Measurements from ENCODE around the gene DHRS4L2.
"Not testable (repeated sequence)": the region's sequence is repeated elsewhere in the genome, so short reads cannot be mapped to it uniquely, and the experiment has no call there.

Gene DHRS4L2

DNA sequence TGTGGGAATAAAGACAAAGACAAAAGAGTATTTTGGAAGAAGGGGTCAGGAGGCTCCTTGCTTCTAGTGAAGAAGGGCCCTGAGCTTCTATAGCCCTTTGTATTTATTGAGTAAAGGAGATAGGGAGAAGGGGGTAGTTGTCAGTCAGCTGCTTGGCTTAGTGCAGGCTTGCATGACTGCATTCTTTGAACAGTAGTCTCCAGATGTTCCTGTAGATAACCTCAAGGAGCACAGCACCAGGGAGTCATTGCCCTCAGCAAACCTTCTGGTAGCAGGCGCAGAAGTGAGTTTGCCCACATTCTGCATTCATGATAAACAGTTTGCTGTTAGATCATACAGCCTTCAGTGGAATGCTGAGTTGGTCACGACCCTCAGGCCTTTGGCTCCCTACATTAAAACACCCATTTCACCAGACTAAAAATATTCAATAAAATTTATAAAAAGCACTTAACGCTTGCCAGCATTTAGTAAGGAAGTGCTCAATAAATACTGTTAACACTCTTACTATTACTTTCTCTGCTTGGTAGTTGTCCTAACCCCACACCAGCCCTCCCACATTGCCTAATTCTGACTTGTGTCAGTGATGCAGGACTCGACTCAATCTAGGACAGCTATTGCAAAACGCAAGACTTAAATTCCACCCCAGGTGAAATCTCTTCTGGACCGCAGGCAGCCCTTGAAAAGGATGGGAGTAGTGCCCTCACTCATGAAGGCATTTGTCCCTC, 38.2 kb upstream of the DHRS4L2 start:
- no peak overlapping the region for H3K4me3 ChIP-seq (ENCODE audit: low read depth, low read length)
- DNase-seq (ENCODE audit: low read depth): no peak
- no peak for TF ChIP-seq MYC (IDR thresholded peaks at IDR 0.05; ENCODE audit: low read depth, low read length)
- no peak for TF ChIP-seq MAX (IDR thresholded peaks at IDR 0.05; ENCODE audit: low read depth, low read length)
- TF ChIP-seq, protein P1, sequence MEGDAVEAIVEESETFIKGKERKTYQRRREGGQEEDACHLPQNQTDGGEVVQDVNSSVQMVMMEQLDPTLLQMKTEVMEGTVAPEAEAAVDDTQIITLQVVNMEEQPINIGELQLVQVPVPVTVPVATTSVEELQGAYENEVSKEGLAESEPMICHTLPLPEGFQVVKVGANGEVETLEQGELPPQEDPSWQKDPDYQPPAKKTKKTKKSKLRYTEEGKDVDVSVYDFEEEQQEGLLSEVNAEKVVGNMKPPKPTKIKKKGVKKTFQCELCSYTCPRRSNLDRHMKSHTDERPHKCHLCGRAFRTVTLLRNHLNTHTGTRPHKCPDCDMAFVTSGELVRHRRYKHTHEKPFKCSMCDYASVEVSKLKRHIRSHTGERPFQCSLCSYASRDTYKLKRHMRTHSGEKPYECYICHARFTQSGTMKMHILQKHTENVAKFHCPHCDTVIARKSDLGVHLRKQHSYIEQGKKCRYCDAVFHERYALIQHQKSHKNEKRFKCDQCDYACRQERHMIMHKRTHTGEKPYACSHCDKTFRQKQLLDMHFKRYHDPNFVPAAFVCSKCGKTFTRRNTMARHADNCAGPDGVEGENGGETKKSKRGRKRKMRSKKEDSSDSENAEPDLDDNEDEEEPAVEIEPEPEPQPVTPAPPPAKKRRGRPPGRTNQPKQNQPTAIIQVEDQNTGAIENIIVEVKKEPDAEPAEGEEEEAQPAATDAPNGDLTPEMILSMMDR (IDR thresholded peaks at IDR 0.05; ENCODE audit: low read depth, low read length): no peak
- no peak for TF ChIP-seq POLR2A (IDR thresholded peaks at IDR 0.05; ENCODE audit: extremely low read depth, insufficient read length)

- DNase-seq (ENCODE audit: low read depth); H3K4me3 ChIP-seq (ENCODE audit: low read depth, low read length): not testable (repeated sequence)
These were observed 37.6 kb upstream of the DHRS4L2 start for GRCh38 chr14:23951136-23951466.

DNA sequence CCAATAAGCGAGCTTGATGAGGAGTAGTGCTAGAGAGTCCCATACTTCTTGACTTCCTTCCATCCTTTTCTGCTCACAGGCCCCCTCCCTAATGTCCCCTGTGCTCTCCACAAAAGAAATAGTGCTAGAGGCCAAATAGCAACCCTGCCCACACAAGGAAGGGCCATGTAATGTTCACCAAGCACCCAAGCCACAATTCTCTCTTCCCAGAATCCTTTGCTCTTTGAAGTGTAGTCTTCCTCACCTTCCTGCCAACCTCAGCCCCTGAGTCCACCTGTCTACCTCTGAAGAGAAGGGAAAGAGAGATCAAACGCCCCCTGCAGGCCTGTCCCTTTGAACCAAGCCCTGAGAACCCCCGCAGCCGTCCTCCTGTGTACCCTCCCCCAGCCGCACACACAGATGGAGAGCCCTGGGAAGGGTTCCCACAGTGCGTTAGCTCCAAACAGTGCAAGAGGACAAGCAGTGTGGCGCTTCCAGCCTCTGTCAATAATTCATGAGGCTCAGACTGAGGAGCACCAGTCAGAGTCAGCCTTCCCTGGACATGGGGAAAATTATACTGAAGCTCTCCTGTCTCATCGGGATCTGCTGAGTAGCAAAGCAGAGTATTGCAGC, 37.0 kb upstream of the DHRS4L2 start:
- TF ChIP-seq POLR2A (IDR thresholded peaks at IDR 0.05; ENCODE audit: extremely low read depth, insufficient read length): no peak
- TF ChIP-seq, protein P1 (IDR thresholded peaks at IDR 0.05; ENCODE audit: low read depth, low read length): no peak
- TF ChIP-seq MAX (IDR thresholded peaks at IDR 0.05; ENCODE audit: low read depth, low read length): no peak
- no peak for TF ChIP-seq MYC (IDR thresholded peaks at IDR 0.05; ENCODE audit: low read depth, low read length)
- no peak for DNase-seq (ENCODE audit: low read depth)
- H3K4me3 ChIP-seq (ENCODE audit: low read depth, low read length): no peak overlapping the region

GRCh38 chr14:23953116-23953463, 35.6 kb upstream of the DHRS4L2 start:
- DNase-seq (ENCODE audit: low read depth): not testable (repeated sequence)
- peak overlapping the region; percentile 74 for H3K4me3 ChIP-seq (ENCODE audit: low read depth, low read length)

- peak within 1 kb of the TSS; percentile 74 for H3K4me3 ChIP-seq (ENCODE audit: low read depth, low read length)
- peak; percentile 83 for DNase-seq (ENCODE audit: low read depth)
- TF ChIP-seq, protein P1 (IDR thresholded peaks at IDR 0.05; ENCODE audit: low read depth, low read length): peak; percentile 84
- peak; percentile 41 for TF ChIP-seq POLR2A (IDR thresholded peaks at IDR 0.05; ENCODE audit: extremely low read depth, insufficient read length)
- no peak; the same call in 1 of the 2 replicates for TF ChIP-seq MYC (IDR thresholded peaks at IDR 0.05; ENCODE audit: low read depth, low read length)
- peak; percentile 16 for TF ChIP-seq MAX (IDR thresholded peaks at IDR 0.05; ENCODE audit: low read depth, low read length)
These were observed 35.1 kb upstream of the DHRS4L2 start, which contains the start of gene DHRS4 for GRCh38 chr14:23953464-23954278. Gene DHRS4, plus strand, starts transcription at chr14:23953770. Its CDS starts 19 bp downstream, at chr14:23953789.

DNA sequence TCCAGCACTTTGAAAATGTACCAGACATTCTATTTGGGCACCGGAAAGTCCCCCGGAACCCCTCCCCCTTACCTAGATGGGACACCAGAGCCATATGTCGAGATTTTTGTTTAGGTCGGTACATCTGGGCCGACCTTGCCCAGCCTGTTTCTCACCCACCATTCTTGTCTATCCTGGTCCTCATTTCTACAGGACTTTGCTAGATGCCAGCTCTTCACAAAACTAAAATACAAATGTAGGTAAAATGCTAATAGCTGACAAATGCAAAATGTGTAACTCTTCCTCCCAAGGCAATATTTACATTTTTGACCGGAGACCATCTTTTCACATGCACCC, 34.5 kb upstream of the DHRS4L2 start:
- peak overlapping the region; percentile 74 for H3K4me3 ChIP-seq (ENCODE audit: low read depth, low read length)
- DNase-seq (ENCODE audit: low read depth): not testable (repeated sequence)

DNA sequence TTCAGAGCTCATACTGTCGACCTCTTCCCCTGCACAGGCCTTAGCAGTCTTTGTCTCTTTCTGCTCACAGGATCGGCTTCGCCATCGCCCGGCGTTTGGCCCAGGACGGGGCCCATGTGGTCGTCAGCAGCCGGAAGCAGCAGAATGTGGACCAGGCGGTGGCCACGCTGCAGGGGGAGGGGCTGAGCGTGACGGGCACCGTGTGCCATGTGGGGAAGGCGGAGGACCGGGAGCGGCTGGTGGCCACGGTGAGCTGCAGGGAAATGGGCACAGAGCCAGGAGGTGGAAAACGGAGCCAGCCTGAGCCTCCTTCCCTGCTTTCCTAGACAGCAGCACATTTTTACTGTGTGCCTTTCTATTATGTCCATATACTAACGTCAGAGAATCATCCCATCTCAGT, 33.8 kb upstream of the DHRS4L2 start:
- DNase-seq (ENCODE audit: low read depth); H3K4me3 ChIP-seq (ENCODE audit: low read depth, low read length): not testable (repeated sequence)

DNA sequence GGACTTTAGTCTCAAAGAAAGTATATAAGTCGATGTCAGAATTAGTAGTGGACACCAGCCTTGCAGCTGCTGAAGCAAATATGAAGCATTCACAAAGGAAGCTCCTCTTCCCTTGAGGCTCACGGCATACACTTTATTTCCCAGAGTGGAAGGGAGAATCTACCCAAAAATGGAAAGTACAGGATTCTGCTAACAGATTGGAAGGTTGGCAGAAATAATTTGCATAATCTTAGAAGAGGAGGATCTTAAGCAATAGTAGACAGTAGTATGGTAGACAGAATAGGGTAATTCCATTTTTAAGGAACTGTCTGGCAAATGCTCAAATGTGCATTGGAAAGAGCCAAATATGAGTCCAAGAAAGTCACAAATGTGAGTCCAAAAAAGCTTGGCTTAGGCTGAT, 32.9 kb upstream of the DHRS4L2 start:
- H3K4me3 ChIP-seq (ENCODE audit: low read depth, low read length); DNase-seq (ENCODE audit: low read depth): not testable (repeated sequence)

DNA sequence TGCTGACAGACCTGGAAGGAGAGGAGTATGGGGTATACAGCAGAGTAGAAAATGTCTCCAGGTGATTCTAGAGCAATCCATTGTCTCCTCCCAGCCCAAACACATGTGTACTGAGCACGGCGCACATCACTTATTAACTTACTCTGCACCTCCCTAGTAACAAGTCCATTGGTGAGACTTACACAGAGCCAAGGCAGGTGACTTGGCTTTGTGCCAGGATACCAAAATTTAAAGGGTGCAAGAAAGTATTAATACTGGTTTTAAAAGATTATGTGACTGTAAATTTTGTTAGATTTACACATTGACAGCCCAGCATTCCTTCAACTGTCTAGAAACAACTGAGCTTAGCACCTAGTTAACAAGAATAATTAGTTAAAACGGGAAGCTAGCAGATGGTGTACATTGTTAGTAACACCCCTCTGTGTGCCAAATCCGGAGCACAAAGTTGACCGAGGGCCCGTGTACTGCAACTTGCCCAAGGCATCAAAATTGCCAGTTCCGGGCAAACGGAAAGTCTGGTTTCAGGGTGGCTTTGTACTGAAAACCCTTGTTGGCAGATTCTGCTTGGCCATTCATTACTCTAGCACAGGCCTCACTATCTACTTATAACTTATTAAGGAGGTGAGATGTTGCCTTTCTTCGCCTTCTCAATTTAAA, 30.7 kb upstream of the DHRS4L2 start:
- not testable (repeated sequence) for H3K4me3 ChIP-seq (ENCODE audit: low read depth, low read length); DNase-seq (ENCODE audit: low read depth)

DNA sequence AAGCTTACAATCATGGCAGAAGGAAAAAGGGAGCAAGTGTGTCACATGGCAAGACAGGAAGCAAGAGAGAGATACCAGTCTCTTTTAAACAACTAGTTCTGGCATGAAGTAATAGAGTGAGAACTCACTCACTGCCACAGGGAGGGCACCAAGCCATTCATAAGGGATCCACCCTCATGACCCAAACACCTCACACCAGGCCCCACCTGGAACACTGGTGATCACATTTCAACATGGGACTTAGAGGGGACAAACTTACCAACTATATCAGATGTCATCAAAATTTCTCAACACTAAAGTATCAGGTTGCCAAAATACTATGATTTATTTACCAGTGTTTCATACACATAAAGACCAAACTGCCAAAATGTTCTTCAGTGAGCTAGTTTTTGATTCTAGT, 27.8 kb upstream of the DHRS4L2 start:
- not testable (repeated sequence) for DNase-seq (ENCODE audit: low read depth); H3K4me3 ChIP-seq (ENCODE audit: low read depth, low read length)

GRCh38 chr14:23961704-23962103, 27.0 kb upstream of the DHRS4L2 start:
- not testable (repeated sequence) for DNase-seq (ENCODE audit: low read depth); H3K4me3 ChIP-seq (ENCODE audit: low read depth, low read length)

DNA sequence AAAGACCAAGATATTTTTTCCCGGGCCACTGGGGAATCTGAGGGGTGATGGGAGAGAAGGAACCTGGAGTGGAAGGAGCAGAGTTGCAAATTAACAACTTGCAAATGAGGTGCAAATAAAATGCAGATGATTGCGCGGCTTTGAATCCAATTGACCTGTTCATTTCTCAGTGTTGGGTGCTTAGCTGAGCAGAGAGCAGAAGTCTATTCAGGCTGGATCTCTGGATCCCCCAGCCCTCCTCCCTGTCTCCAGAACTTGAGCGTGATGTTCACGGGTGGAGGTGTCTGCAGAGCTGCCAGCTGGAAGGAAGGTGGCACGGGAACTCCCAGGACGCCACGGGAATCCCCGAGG, 19.6 kb upstream of the DHRS4L2 start:
- not testable (repeated sequence) for DNase-seq (ENCODE audit: low read depth); H3K4me3 ChIP-seq (ENCODE audit: low read depth, low read length)

Measured in NB4 (cell line).